H1 (cell line): ENCODE results near the gene PYY. TPM values are rescaled to one million over a fixed set of nuclear protein-coding genes. Genes with fewer than 3 reads are reported as not detected.

Experiments
- BRCA1 ChIP-seq: IDR thresholded peaks from 2 replicates; pipeline ENCODE4 v1.6.1; 2012; ENCODE audit warnings: low read depth, low read length, improper control_type of control experiment
- JUND ChIP-seq: IDR thresholded peaks from 2 replicates; pipeline ENCODE4 v1.6.1; 2011; ENCODE audit warnings: mild to moderate bottlenecking, improper control_type of control experiment, low read length
- SIX5 ChIP-seq: IDR thresholded peaks from 2 replicates; pipeline ENCODE4 v1.6.1; 2011; ENCODE audit warnings: mild to moderate bottlenecking, low read depth, low read length
- polyA plus RNA-seq, 7 experiments: library from polyadenylated mRNA; depleted of rRNA in 3 of 7; stranded (reverse) in 5 of 7; unstranded in 2 of 7; fragments of >200 nt in 5 of 7; fragments of 200-250 nt in 2 of 7; gene quantifications; 1 replicate in 5 of 7; 2 replicates in 1 of 7; 4 replicates in 1 of 7; pipeline versions ENCODE4 v1.2.1 to v1.2.3, GENCODE V29; 2011 to 2013; ENCODE audit warnings: missing spikeins in 2 of 7, mixed read lengths in 2 of 7
- total RNA-seq: library from RNA; stranded (reverse); fragmentation: NEBNext Ultra II Directional; extraction: Animal tissue kit (Norgen Biotek cat#: 25700); gene quantifications from 2 replicates; pipeline ENCODE4 v1.2.1, GENCODE V29; 2021

PYY gene
- total and polyA plus RNA-seq, 2 of the 8 experiments (the other 6 are each of a cell fraction or from before 2014, with no cell fraction given), result 0.93 to 3.4 TPM

GRCh38 chr17:43913584-43913983 lies 40.2 kb downstream of the PYY start (continued):
- TF ChIP-seq SIX5 (no peak), JUND (no peak), BRCA1 (no peak)
